Measurements from ENCODE around the gene ASB7.
"Not testable (repeated sequence)": the region's sequence is repeated elsewhere in the genome, so short reads cannot be mapped to it uniquely, and the experiment has no call there.

ASB7 gene

DNA sequence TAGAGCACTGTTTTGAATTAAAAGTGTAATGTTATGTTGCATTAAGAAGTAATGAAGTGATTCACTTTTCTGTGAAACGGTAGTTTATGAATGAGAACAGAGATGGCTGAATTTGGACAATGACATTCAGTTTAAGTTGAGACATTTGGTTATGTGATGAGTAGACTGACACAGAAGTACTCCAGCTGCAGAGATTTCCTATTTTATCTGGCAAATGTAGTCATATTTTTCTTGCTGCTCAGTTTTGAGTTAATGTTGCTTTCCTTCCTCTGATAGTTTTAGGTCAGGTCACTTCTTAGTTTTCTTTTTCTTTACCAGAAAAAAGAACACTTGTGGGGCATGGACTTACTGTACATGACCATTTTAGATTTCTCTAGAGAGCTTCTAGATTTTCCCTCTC lies 51.2 kb downstream of the ASB7 start:
- no peak for DNase-seq

DNA sequence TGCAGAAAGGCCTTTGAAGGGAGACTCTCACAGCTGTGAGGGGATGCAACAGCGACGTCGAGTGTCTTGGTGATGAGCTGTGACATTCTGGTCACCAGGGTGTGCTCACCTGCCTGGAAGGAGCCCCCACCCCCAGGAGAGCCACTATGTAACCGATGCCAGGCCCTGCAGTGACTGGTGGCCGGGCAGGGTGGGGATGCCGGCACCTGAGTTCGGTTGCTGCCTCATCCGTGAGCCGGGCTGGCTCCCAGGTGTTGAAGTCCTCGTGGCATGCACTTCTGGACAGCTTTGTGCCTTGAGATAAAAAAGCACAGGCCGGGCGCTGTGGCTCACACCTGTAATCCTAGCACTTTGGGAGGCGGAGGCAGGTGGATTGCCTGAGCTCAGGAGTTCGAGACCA lies 56.5 kb downstream of the ASB7 start:
- no peak for DNase-seq

DNA sequence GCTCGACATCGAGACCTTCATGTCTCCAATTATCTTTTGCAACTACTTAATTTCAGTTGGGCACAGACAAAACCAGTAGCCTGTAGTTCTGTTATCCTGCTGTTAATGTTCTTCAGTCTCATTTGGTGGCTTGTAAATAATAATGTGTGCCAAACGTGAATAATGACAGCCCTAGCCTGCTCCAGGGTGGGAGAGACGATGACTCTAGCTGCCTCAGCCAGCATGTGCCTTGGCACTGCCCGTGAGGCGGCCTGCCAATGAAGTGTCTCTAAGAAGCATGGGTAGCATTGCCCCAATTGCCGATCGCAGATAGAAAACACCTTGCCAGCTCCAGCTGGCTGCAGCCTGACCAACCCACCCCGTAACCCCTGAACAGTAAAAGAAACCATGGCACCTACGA lies 58.8 kb downstream of the ASB7 start:
- no peak for DNase-seq

DNA sequence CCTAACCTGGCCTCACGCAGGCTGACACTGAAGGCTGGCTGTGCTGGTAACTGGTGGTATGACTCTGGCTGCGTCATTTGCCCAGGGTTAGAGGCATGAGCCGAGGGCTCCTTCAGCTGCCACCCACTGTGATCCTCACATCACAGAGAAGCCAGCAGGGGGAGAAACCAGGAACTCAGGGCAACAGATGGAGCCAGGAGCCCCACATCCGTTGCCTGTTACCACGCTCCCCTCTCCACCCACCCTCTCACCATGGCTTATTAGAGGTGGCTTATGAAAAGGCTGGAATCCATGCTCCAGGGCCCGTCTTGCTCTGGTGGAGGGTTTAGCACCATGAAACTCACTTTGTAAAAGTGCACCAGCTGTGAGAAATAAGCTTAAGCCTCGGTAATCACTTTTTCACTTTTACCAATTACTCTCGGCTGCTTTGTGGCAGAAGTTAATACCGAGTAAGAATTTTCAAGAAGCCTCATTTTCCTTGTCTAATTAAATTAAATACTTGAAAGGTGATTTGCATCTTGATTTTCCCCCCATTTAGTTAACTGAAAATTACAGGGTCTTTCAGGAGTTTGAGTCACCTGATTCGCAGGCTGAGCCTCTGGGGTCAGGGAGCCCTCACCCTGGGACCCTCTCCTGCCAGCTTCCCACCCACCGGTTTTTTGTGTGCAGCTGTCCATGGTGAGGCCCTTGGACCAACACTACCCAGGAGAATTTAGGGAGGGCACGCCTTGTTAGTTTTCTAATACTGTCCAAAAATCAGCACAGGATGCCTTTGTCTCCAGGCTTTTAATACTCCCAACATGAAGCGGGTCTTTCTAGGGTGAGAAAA lies 60.9 kb downstream of the ASB7 start:
- peak; percentile 74 for DNase-seq

DNA sequence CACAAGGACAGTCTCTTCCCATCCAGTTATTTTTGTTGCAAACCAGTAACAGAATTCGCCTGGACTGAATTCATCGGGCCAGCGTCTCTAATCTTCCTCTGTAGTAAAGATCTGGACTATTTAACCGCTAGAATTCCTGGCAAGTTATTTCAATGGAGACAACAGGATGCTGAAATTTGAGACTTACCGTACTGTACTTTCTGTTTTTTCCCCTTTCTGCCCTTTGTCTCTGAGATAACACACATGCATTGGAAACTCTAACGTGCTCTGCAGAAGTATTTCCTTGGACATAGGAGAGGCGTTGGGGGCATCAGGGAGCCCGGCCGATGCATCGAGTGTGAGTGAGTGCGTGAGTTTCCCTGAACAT lies 61.5 kb downstream of the ASB7 start:
- DNase-seq: no peak

DNA sequence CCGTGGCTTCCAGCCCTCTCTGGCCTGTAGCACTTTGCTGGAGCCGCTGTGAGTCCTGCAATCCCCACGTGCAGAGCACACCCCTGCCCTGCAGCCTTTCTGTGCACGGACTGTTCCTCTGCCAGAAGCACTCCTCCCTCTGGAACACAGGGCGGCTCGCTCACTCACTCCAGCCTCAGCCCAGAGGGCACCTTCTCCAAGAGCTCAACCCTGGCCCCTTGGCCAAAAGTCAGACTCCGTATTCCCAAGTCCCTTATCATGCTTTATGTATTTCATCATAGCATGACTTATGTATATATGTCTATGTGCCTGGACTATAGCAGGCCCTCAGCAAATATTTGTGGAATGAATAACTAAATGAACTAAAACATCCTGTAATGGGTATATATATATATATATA lies 63.2 kb downstream of the ASB7 start:
- no peak for DNase-seq

DNA sequence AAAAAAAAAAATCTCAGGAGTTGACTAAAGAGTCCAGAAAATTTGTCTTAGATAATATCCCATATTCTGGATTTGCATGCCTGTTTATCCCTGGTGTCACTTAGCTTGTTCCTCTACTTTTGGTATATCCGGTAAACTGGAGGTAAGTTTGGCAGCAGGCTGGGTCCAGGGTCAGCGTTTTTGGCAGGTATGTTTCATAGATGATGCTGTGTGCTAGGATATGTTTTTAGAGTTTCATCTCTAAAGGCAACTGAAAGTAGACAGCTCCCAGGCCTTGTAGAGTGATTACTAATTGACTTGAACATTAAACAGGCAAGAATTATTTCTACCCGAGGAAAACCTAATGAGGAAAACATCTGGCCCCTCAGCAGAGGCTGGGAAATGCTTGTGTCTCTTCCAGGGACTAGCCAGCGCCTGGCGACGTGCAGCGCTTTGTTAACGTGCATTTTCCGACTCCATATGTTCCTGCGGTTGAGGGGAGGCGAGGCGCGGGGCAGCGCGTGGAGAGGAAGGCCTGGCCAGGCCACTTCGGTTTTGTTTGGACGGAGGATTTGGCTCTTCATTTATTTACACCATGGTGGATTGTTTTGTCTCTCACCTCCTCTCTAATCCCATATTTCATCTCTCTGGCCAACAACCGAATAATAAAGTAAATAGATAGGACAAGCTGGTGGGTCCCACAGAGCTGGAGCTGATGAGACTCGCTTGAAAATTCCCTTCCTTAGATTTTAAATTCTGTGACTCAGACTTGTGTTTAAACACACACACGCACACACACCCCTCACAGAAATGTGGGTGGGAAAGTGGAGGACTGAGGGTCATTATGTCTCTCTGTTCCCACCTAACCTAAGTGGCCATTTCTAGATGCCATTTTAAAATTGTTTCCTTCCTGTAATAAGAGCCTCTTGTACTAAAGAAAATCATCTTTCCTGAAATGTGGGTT lies 65.3 kb downstream of the ASB7 start:
- no peak for DNase-seq

DNA sequence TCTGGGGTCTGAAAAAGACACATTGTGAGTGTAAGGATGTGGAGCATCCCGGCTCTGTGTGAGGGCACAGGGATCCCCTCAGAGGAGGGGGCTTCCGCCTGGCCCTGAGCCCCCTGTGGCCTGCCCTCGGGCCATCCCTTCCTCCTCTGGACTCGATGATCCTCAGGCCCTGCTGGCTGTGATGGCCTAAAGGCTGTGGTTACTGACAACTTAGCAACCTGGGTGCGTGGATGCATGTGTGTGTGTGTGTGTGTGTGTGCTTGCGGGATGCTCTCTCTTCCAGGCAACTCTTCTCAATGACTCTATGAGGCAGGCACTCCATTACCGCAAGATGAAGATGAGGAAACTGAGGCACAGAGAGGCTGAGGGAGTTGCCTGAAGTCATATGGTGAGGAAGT lies 66.0 kb downstream of the ASB7 start:
- DNase-seq: no peak

DNA sequence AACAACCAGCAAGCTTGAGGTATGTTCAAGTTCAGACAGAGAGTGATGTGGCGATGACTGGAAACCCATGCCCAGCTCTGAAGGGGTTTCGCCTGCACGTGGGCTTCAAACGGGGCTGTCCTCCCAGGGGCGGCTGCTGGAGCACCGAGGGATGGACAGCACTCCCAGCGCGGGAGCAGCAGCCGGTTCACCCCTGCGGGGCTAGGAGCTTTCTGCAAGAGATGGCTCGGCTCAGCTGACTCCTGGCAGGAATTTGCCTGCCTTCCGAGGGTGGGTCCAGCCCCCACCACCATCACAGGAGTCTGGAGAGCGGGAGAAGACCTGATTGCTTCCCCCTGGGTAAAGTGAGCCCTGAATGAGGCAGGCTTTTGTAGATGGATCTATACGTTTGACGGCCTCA lies 66.9 kb downstream of the ASB7 start:
- DNase-seq: no peak

DNA sequence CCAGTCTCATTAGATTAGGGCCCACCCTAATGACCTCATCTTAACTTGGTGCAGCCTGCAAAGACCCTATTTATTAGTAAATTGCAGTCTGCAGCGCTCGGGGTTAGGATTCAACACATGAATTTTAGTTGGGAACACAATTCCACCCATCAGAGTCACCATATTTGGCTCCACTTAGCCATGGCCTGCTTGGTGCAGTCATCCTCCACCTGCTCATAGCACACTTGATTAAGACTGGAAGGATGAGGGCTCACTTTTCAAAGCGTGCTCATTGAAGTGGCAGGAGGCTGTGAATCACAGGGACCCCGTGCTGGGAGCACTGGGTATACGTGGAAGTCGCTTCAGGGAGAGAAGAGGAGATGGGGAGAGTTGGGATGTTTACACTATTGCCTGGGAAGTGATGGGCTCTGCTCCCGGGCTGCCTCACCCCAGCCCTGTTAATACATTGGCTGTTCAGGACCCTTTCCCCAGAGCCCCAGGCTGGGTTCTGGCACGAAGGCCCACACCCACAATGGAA lies 68.2 kb downstream of the ASB7 start:
- DNase-seq: no peak

DNA sequence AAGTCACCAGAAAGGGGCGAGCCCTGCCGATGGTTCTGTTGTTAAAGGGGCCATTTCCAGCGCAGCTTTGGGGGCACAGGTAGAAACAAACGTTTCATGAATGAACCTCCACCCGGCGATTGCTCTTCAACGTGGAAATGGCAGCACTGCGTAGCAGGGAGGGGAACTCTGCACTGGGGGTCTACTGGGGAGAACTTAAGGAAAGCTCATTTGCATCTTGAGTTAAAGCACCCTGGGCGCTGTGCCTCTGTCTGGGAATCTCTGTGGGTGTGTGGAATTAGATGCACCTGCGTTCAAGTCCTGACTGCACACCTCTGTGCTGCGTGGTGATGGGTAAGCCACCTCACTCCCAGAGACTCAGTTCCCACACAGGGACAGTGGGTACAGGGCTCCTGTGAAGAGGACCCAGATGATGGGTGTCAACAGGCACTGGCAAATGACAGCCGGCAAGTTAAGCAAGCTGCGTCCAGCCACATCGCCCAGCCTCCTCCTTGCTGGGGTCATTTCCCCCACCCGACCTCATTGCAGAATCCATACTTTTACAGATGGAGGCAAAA lies 68.8 kb downstream of the ASB7 start:
- no peak for DNase-seq

DNA sequence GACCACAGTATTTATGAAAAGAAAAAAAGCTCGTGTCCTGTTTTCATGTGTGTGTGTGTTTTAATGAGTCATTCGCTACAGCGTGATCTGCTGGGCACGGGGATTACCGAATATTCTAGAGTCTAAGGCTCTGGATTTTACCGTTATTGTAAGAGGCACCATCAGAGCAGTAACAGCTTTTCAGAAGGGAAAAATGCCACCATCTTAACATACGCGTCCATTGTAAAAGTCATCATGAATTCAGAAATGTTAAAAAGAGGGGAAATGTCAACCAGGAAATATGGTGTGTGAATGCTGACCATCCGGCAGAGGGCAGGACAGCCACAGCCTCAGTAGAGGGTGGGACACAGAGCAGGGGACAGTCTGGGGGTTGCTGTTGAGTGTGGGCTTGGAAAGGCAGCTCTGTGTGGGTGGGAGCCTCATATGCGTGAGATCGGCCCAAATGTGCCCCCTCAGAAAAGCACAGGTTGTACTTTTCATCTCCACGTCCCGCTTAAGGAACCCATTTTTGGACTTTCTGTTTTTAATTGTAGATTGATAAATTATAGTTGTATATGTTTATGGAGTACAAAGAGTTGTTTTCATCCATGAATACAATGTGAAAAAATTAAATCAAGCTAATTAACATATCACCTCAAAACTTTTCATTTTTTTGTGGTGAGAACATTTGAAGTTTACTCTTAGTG lies 69.6 kb downstream of the ASB7 start:
- DNase-seq: no peak

DNA sequence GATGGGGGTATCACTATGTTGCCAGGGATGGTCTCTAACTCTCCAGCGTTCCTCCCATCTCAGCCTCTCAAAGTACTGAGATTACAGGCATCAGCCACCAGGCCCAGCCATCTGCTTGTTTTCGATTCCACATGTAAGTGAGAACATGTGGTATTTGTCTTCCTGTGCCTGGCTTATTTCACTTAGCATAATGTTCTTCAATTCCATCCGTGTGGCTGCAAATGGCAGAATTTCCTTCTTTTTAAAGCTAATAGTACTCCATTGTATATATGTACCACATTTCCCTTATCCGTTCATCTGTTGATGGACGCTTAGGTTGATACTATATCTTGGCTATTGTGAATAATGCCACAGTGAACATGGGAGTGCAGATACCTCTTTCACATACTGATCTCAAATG lies 70.6 kb downstream of the ASB7 start:
- peak; percentile 10 for DNase-seq

DNA sequence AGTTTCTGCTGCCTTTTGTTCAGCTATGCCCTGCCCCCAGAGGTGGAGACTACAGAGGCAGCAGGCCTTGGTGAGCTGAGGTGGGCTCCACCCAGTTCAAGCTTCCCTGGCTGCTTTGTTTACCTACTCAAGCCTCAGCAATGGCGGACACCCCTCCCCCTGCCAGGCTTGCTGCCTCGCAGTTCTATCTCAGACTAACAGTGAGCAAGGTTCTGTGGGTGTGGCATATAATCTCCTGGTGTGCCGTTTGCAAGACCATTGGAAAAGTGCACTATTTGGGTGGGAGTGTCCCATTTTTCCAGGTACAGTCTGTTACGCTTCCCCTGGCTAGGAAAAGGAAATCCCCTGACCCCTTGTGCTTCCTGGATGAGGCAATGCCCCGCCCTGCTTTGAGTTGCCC lies 76.8 kb downstream of the ASB7 start:
- DNase-seq: not testable (repeated sequence)

DNA sequence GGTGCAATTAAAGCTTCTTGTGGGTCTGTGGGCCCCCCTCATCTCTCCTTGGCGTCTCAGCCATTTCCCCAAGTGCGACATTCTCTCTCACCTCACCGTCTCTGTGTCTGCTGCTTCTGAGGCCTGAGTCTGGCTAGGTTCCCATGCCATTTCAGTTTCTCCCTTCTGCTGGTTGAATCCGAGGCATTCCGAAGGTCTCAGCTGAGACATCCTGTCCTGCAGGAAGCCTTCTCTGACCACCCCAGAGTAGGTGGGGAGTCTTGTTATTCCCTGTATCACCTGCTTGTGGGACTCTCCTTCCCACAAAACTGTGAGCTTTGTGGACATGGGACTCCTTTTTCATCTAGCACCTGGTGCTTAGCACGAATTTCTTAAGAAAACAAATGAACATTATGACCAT lies 78.3 kb downstream of the ASB7 start:
- DNase-seq: no peak

DNA sequence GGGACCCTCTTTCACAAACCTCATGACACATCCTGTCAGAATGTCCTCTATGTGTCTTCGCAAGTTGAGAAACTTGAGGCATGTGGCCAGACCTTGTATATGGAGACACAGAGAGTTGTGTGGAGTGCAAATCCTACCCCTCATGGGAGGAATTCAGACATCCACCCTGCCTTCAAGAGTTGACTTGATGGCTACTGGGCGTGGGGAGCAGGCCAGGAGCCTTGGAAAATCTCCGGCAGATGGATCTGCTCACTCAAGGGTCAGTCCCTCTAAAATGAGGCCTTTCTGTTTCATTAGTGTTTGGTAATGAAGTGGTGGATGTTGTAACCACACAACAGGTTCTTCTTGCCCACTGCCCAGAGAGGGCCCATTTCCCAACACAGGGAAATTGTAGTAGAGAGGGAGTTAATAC lies 79.0 kb downstream of the ASB7 start:
- no peak for DNase-seq

DNA sequence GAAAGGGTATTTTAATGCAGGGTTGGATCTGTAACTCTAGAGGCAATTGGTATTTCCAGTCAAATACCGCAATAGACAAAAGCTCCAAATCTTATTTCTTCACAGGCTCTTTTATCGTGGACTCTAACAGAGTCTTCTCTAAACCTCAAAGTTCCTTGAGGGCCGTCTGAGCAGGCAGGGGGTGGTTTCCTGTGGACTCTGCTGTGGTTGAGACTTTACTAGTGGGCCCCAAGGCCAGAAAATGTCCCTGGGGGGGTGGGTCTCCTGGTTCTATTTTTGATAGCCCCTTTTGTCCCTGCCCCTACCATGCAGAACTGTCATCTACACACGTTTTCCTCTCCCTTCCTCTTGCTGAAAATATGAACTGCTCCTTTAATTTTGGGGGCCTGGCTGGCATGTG lies 80.1 kb downstream of the ASB7 start:
- DNase-seq: no peak

DNA sequence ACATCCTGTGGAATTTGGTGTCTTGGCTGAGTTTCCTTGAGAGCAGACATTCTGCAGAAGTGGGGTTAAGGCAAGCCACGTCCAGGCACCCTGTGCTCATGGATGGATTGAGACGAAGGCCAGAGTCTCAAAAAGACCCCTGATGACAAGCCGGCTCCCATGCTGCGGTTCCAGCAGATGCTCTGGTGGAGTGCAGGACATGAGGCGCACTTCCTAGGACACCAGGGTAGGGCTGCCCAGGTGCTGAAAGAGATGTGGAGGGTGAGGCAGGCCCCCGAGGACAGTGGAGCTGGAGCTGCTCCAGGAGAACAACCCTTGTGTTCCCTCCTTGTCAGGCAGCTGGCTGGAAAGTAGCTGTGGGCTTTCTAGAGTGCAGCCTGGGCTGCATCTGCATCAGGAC lies 81.0 kb downstream of the ASB7 start:
- DNase-seq: no peak

DNA sequence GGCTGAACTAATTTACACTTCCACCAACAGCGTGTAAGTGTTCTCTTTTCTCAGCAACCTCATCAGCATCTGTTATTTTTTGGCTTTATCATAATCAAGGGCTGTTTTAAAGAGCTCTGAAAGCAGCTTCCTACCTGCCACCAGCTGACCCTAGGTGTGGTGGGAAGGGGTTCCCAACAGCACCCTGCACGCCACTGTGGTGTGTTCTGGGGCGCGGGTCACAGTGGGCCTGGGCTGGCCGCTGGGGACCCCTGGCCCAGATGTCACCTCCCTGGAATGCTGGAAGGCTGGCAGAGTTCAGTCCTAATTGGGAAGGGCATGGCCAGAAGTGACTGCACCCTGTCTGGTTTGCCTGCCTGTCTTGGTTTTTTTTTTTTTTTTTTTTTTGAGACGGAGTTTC lies 82.2 kb downstream of the ASB7 start:
- no peak for DNase-seq

DNA sequence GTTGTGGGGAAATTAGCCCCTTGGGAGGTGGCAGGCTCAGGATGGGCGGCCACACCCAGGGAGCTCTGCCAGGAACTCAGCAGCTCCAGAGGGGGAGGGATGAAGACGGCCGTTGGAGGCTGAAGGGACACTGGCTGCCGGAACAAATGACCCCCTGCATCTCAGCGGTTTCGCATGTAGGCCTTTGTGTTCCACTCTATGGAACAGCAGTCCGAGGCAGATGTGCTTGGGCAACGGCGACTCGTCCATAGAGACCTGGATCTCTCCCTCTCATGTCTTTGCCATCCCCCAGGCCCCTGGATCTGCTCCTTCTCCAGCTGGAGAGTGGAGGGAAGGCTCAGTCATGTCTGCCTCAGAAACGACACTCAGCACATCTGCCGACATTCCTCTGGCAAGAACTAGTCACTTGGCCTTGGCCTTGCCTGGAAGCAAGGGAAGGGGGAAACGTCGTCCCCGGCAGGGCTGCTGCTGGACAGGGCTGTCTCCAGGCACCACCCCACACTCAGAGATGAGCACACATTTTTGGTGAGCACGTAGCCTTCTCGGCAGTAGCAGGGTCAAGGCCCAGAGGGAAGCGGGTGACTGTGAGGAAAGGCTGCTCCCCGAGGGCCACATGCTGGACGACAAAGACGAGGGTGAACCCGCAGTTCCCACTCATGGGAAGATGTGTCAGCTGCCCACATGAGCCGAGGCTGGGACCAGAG lies 83.8 kb downstream of the ASB7 start:
- DNase-seq: no peak

DNA sequence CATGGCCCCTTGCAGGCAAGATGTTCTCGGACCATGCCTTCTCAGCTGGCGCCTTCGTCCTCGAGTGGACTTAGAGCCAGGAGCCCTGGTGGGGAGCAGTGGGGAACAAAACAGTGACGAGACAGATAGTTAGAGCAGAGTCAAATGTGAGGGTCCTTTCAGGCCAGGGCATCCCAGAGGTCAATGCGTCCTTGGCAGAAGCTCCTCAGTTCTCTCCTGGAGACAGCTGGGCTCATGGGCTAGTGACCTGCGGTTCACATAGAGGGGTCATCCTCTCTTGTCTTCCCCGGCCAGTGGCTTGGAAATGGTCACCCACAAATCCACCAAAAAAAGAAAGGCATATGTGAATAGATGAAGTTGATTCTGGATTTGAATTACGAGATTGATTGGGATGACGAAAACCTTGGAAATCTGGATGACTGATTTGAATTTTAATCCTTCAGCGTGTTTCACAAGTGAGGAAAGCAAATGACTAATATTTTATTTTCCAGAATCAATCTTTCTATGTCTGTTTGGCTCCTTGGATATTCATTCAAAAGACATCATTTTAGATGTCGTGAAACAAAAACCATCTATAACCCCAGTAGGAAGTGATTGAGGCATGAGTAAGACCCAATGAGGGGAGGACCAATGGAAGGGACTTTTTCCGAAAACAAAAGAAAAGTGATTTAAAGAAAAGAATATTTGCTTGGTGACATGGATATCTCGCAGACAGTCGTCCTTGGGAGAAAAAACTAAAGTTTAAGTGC lies 84.5 kb downstream of the ASB7 start:
- DNase-seq: no peak
